Thoracic aorta (tissue), 2 donors: ENCODE measurements around the gene OR2T35. TPM values are rescaled to one million over a fixed set of nuclear protein-coding genes. Genes with fewer than 3 reads are reported as not detected.

ENCODE experiments used
- ATAC-seq: fragments of 150-250 bp; one replicate; pipeline ENCODE4 v1.8.0; 2017; ENCODE audit warnings: low read depth; ENCODE audit not compliant: insufficient number of reproducible peaks, low FRiP score
- DNase-seq: peaks from one replicate; pipeline ENCODE4 v3.0.0-alpha.2; 2020; ENCODE audit warnings: low spot score
- H3K27ac ChIP-seq, 2 donors: fragments of 200-600 bp; sonication (generic); 1 replicate in 1 of 2; 2 replicates in 1 of 2; pipeline ENCODE4 v1.5.1; 2016; ENCODE audit warnings: mild to moderate bottlenecking in 2 of 2, moderate library complexity in 2 of 2
- H3K27me3 ChIP-seq: fragments of 200-600 bp; sonication (generic); replicated peaks from 2 replicates; pipeline ENCODE4 v1.6.0; 2016; ENCODE audit warnings: mild to moderate bottlenecking; ENCODE audit not compliant: insufficient read depth
- H3K36me3 ChIP-seq: fragments of 200-600 bp; sonication (generic); one replicate; pipeline ENCODE4 v1.5.1; 2016
- H3K4me1 ChIP-seq, 2 donors: fragments of 200-600 bp; sonication (generic); 1 replicate in 1 of 2; 2 replicates in 1 of 2; pipeline versions ENCODE4 v1.5.1 to v1.6.0; 2016; ENCODE audit warnings: low read depth in 2 of 2, mild to moderate bottlenecking in 1 of 2; ENCODE audit not compliant: control insufficient read depth in 1 of 2
- H3K4me3 ChIP-seq: fragments of 200-600 bp; sonication (generic); 2 replicates; pipeline ENCODE4 v1.5.1; 2016; ENCODE audit warnings: mild to moderate bottlenecking
- H3K9me3 ChIP-seq: fragments of 200-600 bp; sonication (generic); 2 replicates; pipeline ENCODE4 v1.5.1; 2016
- CTCF ChIP-seq: fragments of 200-600 bp; sonication (generic); IDR thresholded peaks from one replicate; pipeline ENCODE4 v1.5.1; 2019; ENCODE audit warnings: antibody characterized with exemption
- total RNA-seq, 2 donors: library from RNA; depleted of rRNA; stranded (reverse); fragments of >200 nt; gene quantifications; one replicate each; pipeline versions ENCODE4 v1.1.0 to v1.2.3, GENCODE V29; 2016

OR2T35 gene
- total RNA-seq, 2 donors from 2014 or later: not detected

- no peak for TF ChIP-seq CTCF
- H3K27ac ChIP-seq: no peak overlapping the region
- H3K4me3 ChIP-seq: no peak overlapping the region
- no peaks in the 10 kb centered on the region for H3K9me3 ChIP-seq
- DNase-seq (no peak), ATAC-seq (no peak)
- no peaks in the 10 kb centered on the region for H3K27me3 ChIP-seq
- H3K36me3 ChIP-seq: no peaks in the 10 kb centered on the region
- no peaks in the 10 kb centered on the region for H3K4me1 ChIP-seq
Measured at GRCh38 chr1:248622570-248623001, 22.5 kb downstream of the OR2T35 start.

- Histone ChIP-seq H3K27me3 (no peaks in the 10 kb centered on the region), H3K4me1 (no peaks in the 10 kb centered on the region), H3K36me3 (no peaks in the 10 kb centered on the region), H3K4me3 (no peak overlapping the region), H3K27ac (no peak overlapping the region), H3K9me3 (no peaks in the 10 kb centered on the region)
- no peak for ATAC-seq
- DNase-seq: no peak
- no peak for TF ChIP-seq CTCF
Measured at GRCh38 chr1:248621770-248622169, 23.3 kb downstream of the OR2T35 start.

GRCh38 chr1:248618878-248619277 lies 26.2 kb downstream of the OR2T35 start:
- Histone ChIP-seq H3K4me3 (no peak overlapping the region), H3K27me3 (no peaks in the 10 kb centered on the region), H3K27ac (no peak overlapping the region), H3K9me3 (no peaks in the 10 kb centered on the region), H3K4me1 (no peaks in the 10 kb centered on the region), H3K36me3 (no peaks in the 10 kb centered on the region)
- ATAC-seq: no peak
- no peak for TF ChIP-seq CTCF
- no peak for DNase-seq

GRCh38 chr1:248618119-248618518 lies 27.0 kb downstream of the OR2T35 start:
- Histone ChIP-seq H3K4me1 (no peaks in the 10 kb centered on the region), H3K27ac (no peak overlapping the region), H3K4me3 (no peak overlapping the region), H3K9me3 (no peaks in the 10 kb centered on the region), H3K27me3 (no peaks in the 10 kb centered on the region), H3K36me3 (no peaks in the 10 kb centered on the region)
- TF ChIP-seq CTCF: no peak
- DNase-seq (no peak), ATAC-seq (no peak)

GRCh38 chr1:248613742-248614141 lies 31.3 kb downstream of the OR2T35 start:
- ATAC-seq (no peak), DNase-seq (no peak)
- Histone ChIP-seq H3K36me3 (no peaks in the 10 kb centered on the region), H3K9me3 (no peaks in the 10 kb centered on the region), H3K4me3 (no peak overlapping the region), H3K27ac (no peak overlapping the region), H3K27me3 (no peaks in the 10 kb centered on the region), H3K4me1 (no peaks in the 10 kb centered on the region)
- no peak for TF ChIP-seq CTCF
